Stimulated activated effector memory CD8-positive, alpha-beta T cell treated with anti-CD3 and anti-CD28 coated beads, Interleukin-12 subunit alpha, Interleukin-12 subunit beta, amount 100 ng/mL, for 72 hours (primary cell): ENCODE measurements around the gene CEBPZOS.

Experiments used
- ATAC-seq: fragments of 150-1000 bp; cut with Tn5 transposase; 2 replicates; pipeline ENCODE4 v1.10.0; 2021
- DNase-seq, 2 donors: peaks; one replicate each; pipeline ENCODE4 v3.0.0; 2021 to 2022; ENCODE audit warnings: low spot score in 2 of 2
- H3K27ac Mint-ChIP-seq: one replicate; pipeline ENCODE4 v1.8.0; 2022; ENCODE audit warnings: mild to moderate bottlenecking, mixed read lengths
- H3K36me3 Mint-ChIP-seq: one replicate; pipeline ENCODE4 v1.8.0; 2022; ENCODE audit warnings: mild to moderate bottlenecking, mixed read lengths
- H3K4me1 Mint-ChIP-seq: one replicate; pipeline ENCODE4 v1.8.0; 2022; ENCODE audit warnings: mixed read lengths
- H3K4me3 Mint-ChIP-seq: one replicate; pipeline ENCODE4 v1.8.0; 2022; ENCODE audit warnings: mild to moderate bottlenecking, mixed read lengths
- H3K9me3 Mint-ChIP-seq: one replicate; pipeline ENCODE4 v1.8.0; 2022; ENCODE audit warnings: mixed read lengths

CEBPZOS gene

GRCh38 chr2:37196320-37197195, at the start of gene CEBPZOS:
TSS of gene CEBPZOS (plus strand) at chr2:37196496. CDS start at chr2:37199705, 3,209 bp downstream.
- peak; percentile 85 to 96 for DNase-seq

GRCh38 chr2:37148325-37148724, 48.0 kb upstream of the CEBPZOS start:
- H3K4me3 Mint-ChIP-seq = no peak overlapping the region
- ATAC-seq (no peak), DNase-seq (no peak)
- no peaks in the 10 kb centered on the region for H3K9me3 Mint-ChIP-seq
- peaks cover 22% of the 10 kb centered on the region for H3K4me1 Mint-ChIP-seq
- peak overlapping the region; percentile 80 for H3K27ac Mint-ChIP-seq
- H3K36me3 Mint-ChIP-seq = peaks cover 59% of the 10 kb centered on the region

More at GRCh38 chr2:37196320-37197195, at the start of gene CEBPZOS:
- Mint-ChIP-seq H3K9me3 (no peaks in the 10 kb centered on the region), H3K4me3 (peak within 1 kb of the TSS; percentile 96), H3K36me3 (peaks cover 39% of the 10 kb centered on the region), H3K4me1 (peaks cover 24% of the 10 kb centered on the region), H3K27ac (peak within 1 kb of the TSS; percentile 99)
- peak; percentile 84 for ATAC-seq

- no peak for DNase-seq
- peak; percentile 91 for ATAC-seq
- Mint-ChIP-seq H3K4me3 (peak overlapping the region; percentile 60), H3K27ac (peak overlapping the region; percentile 80), H3K36me3 (peaks cover 53% of the 10 kb centered on the region), H3K4me1 (peaks cover 24% of the 10 kb centered on the region), H3K9me3 (no peaks in the 10 kb centered on the region)
Observed at GRCh38 chr2:37149626-37150322, 46.5 kb upstream of the CEBPZOS start.

DNA sequence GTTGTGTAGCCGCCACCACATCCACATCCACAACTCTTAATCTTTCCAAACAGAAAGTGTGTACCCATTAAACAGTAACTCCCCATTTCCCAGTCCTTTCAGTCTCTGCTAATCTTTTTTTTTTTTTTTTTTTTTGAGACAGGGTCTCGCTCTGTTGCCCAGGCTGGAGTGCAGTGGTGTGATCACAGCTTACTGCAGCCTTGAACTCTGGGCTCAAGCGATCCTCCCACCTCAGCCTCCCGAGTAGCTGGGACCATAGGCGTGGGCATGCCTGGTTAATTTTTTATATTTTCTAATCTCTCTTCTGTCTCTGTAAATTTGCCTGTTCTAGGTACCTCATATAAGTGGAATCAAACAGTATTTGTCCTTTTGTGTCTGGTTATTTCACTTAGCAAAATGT, 43.1 kb upstream of the CEBPZOS start:
- no peak overlapping the region for H3K27ac Mint-ChIP-seq
- H3K4me3 Mint-ChIP-seq = no peak overlapping the region
- peaks cover 30% of the 10 kb centered on the region for H3K36me3 Mint-ChIP-seq
- H3K4me1 Mint-ChIP-seq = peaks cover 49% of the 10 kb centered on the region
- no peak for DNase-seq
- no peaks in the 10 kb centered on the region for H3K9me3 Mint-ChIP-seq
- ATAC-seq = no peak

DNA sequence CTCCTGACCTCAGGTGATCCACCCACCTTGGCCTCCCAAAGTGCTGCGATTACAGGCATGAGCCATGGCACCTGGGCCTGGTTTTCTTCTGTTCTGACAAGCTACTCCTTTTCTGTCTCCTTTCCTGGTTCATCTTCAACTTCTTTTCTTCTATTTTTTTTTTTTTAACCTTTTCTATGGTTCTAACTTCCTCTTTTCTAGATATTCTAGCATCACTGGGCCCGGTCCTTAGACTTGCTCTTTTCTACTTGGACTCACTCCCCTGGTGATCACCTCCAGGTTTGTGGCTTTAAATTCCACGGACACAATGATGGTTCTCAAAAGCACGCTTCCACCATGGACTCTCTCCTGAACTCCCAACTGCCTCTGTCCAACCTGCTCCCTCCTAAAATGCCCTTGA, 41.5 kb upstream of the CEBPZOS start:
- no peak overlapping the region for H3K4me3 Mint-ChIP-seq
- peaks cover 22% of the 10 kb centered on the region for H3K36me3 Mint-ChIP-seq
- H3K4me1 Mint-ChIP-seq = peaks cover 44% of the 10 kb centered on the region
- no peak for DNase-seq
- H3K9me3 Mint-ChIP-seq = no peaks in the 10 kb centered on the region
- no peak for ATAC-seq
- H3K27ac Mint-ChIP-seq = no peak overlapping the region

- Mint-ChIP-seq H3K27ac (peak overlapping the region; percentile 96), H3K4me1 (peaks cover 43% of the 10 kb centered on the region), H3K36me3 (peaks cover 22% of the 10 kb centered on the region), H3K9me3 (no peaks in the 10 kb centered on the region), H3K4me3 (peak overlapping the region; percentile 88)
- ATAC-seq = peak; percentile 45
- DNase-seq = peak; percentile 24 to 74
Observed at GRCh38 chr2:37156071-37156856, 40.0 kb upstream of the CEBPZOS start.

GRCh38 chr2:37156857-37157714, 39.2 kb upstream of the CEBPZOS start, which contains the start of gene EIF2AK2:
TSS of gene EIF2AK2 (minus strand) at chr2:37156980. CDS start at chr2:37147806, 9,174 bp downstream.
- H3K4me1 Mint-ChIP-seq = peaks cover 49% of the 10 kb centered on the region
- DNase-seq (peak; percentile 53 to 89), ATAC-seq (peak; percentile 91)
- no peaks in the 10 kb centered on the region for H3K9me3 Mint-ChIP-seq
- peak within 1 kb of the TSS; percentile 96 for H3K27ac Mint-ChIP-seq
- peak within 1 kb of the TSS; percentile 88 for H3K4me3 Mint-ChIP-seq
- H3K36me3 Mint-ChIP-seq = peaks cover 22% of the 10 kb centered on the region

GRCh38 chr2:37164757-37165156, 31.5 kb upstream of the CEBPZOS start:
- Mint-ChIP-seq H3K4me1 (peaks cover 8% of the 10 kb centered on the region), H3K27ac (no peak overlapping the region), H3K9me3 (peaks cover 5% of the 10 kb centered on the region), H3K4me3 (no peak overlapping the region), H3K36me3 (no peaks in the 10 kb centered on the region)
- ATAC-seq (no peak), DNase-seq (no peak)

- peaks cover 5% of the 10 kb centered on the region for H3K9me3 Mint-ChIP-seq
- H3K4me1 Mint-ChIP-seq = no peaks in the 10 kb centered on the region
- ATAC-seq (no peak), DNase-seq (no peak)
- H3K4me3 Mint-ChIP-seq = no peak overlapping the region
- H3K36me3 Mint-ChIP-seq = no peaks in the 10 kb centered on the region
- H3K27ac Mint-ChIP-seq = no peak overlapping the region
Observed at GRCh38 chr2:37167636-37168180, 28.6 kb upstream of the CEBPZOS start.

- Mint-ChIP-seq H3K9me3 (peaks cover 5% of the 10 kb centered on the region), H3K4me3 (no peak overlapping the region), H3K4me1 (no peaks in the 10 kb centered on the region), H3K27ac (no peak overlapping the region), H3K36me3 (no peaks in the 10 kb centered on the region)
- ATAC-seq = peak; percentile 78
- peak in 1 of 2 donors; percentile 49 for DNase-seq
Observed at GRCh38 chr2:37168217-37168981, 27.9 kb upstream of the CEBPZOS start.

DNA sequence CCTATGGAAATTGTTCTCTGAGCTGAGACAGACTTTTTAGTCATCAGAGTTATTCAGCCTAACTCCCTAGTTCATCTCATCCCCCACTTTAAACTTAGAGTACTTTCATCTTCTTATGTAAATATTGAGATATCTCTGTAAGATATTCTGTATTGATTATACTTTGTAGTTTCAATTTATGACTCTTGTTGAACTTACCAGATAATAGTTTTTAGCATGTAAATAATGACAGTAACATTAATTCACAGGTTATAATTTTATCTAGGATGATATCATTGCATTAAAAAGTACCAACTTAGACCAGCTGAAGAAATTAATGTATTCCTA, 24.7 kb upstream of the CEBPZOS start:
- no peak for ATAC-seq

DNA sequence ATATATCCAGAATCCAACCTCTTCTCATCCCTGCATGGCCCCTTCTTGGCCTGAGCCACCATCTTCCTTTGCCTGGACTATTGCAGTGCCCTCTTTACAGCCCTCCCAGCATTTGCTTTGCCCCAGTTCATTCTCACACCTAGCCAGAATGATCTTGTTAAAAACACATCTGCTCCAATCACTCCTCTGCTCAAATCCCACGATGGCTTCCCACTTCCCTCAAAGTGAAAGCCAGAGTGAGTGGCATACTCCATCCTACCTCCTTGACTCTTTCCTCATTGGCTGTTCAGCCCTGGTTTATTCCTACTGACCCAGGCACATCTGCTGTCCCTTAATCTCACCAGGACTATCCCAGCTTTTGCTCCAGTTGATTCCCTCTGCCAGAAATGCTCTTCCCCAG, 22.6 kb upstream of the CEBPZOS start:
- Mint-ChIP-seq H3K9me3 (no peaks in the 10 kb centered on the region), H3K4me3 (no peak overlapping the region), H3K36me3 (no peaks in the 10 kb centered on the region), H3K27ac (no peak overlapping the region), H3K4me1 (no peaks in the 10 kb centered on the region)
- ATAC-seq (no peak), DNase-seq (peak in 1 of 2 donors; percentile 30)

More for the DNA sequence above, 24.7 kb upstream of the CEBPZOS start:
- Mint-ChIP-seq H3K4me3 (no peak overlapping the region), H3K4me1 (no peaks in the 10 kb centered on the region), H3K36me3 (no peaks in the 10 kb centered on the region), H3K9me3 (no peaks in the 10 kb centered on the region), H3K27ac (no peak overlapping the region)
- DNase-seq = no peak

- H3K4me1 Mint-ChIP-seq = no peaks in the 10 kb centered on the region
- ATAC-seq (no peak), DNase-seq (no peak)
- no peak overlapping the region for H3K4me3 Mint-ChIP-seq
- no peaks in the 10 kb centered on the region for H3K36me3 Mint-ChIP-seq
- H3K27ac Mint-ChIP-seq = no peak overlapping the region
- H3K9me3 Mint-ChIP-seq = no peaks in the 10 kb centered on the region
Observed at GRCh38 chr2:37180006-37180639, 16.2 kb upstream of the CEBPZOS start.
